GM18861 (cell line): ENCODE results near the gene HHEX.
"Not testable (repeated sequence)": the region's sequence is repeated elsewhere in the genome, so short reads cannot be mapped to it uniquely, and the experiment has no call there.

Source experiments
- ATAC-seq: cut with Tn5 transposase; IDR thresholded peaks from one replicate; pipeline ENCODE4 v1.9.1; 2021; ENCODE audit not compliant: unreplicated experiment

Gene HHEX

GRCh38 chr10:92689663-92690210 is at the start of gene HHEX:
HHEX (plus strand) TSS chr10:92689955; CDS start chr10:92689987, 32 bp downstream.
- ATAC-seq = peak; percentile 39

DNA sequence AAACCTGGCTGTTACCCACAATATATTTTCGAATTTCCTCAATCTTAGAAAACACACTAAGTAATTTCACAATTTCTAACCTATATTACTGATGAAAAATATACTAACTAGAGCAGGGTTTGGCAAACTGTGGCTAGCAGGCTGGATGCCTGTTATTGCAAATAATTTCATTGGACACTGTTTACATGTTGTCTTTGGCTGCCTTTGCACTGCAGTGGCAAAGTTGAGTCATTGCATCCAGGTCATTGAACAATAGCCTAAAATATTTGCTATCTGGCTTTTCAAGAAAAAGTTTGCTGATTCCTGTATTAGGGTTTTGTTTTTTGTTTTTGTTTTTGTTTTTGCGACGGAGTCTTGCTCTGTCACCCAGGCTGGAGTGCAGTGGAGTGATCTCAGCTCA is 49.6 kb upstream of the HHEX start:
- ATAC-seq = no peak

- no peak for ATAC-seq
Observed at GRCh38 chr10:92641492-92641891, 48.3 kb upstream of the HHEX start.

DNA sequence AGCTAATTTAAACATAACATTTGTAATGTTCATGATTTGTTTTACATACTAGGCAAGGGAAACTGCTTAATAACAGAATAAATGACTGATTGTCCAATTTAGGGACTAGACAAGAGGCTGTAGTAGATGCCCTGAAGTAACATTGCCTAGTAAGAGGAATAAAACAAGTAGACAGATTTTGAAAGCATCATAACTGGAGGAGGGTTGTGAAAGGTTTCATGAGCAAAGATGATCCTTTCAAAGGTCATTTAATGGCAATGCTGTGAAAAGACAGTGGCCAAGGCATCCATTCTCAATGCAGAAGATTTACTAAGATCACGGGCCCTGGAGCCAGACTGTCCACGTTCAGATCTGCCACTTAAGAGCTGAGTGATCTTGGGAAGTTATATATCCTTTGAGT is 44.8 kb upstream of the HHEX start:
- ATAC-seq = no peak

DNA sequence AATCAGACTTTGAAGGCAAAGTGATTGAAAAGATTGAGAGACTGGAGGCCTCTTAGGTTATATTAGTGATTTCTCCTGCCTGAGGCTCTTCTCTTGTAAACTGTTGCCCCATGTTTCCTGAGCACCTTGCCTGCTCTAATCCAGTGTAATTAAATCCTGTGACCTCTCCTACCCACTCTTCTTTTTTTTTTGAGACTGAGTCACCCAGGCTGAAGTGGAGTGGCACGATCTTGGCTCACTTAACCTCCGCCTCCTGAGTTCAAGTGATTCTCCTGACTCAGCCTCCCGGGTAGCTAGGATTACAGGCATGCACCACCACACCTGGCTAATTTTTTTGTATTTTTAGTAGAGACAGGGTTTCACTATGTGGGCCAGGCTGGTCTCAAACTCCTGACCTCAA is 38.9 kb upstream of the HHEX start:
- not testable (repeated sequence) for ATAC-seq

- ATAC-seq = no peak
Observed at GRCh38 chr10:92655426-92655825, 34.3 kb upstream of the HHEX start.

- no peak for ATAC-seq
Observed at GRCh38 chr10:92656266-92656961, 33.3 kb upstream of the HHEX start.

DNA sequence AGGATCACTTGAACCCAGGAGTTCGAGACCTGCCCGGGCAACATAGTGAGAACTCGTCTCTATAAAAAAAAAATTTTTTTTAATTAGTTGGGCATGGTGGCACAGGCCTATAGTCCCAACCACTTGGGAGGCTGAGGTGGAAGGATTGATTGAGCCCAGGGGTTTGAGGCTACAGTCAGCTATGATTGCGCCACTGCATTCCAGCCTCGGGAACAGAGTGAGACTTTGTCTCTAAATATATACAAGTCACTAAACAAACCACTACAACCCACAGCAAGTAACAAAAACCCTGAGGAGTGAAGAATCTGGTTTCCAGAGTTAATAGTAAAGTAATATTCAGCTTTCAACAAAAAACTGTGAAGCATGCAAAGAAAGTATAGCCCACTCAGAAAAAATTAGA is 32.7 kb upstream of the HHEX start:
- no peak for ATAC-seq

GRCh38 chr10:92662848-92663247 is 26.9 kb upstream of the HHEX start:
- ATAC-seq = no peak

DNA sequence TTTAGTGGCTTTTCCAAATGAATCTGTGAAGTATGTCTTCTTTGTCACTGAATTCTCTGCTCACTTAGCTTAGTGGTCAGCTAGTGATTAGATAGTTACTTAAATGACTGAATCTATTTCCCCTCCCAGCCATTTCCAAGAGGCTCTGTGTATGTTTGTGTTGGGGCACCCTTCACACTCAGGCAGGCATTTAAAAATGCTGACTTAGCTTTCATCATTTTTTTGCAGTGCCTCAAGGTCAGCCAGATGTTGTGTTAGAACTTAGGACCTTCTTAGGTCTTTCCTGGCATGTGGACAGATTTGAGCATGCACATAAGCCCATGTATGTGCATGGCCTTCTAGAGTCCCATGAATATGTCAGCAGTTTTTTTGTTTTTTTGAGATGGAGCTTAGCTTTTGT is 25.4 kb upstream of the HHEX start:
- no peak for ATAC-seq

- no peak for ATAC-seq
Observed at GRCh38 chr10:92667078-92667477, 22.7 kb upstream of the HHEX start.

GRCh38 chr10:92677708-92678107 is 12.0 kb upstream of the HHEX start:
- no peak for ATAC-seq

DNA sequence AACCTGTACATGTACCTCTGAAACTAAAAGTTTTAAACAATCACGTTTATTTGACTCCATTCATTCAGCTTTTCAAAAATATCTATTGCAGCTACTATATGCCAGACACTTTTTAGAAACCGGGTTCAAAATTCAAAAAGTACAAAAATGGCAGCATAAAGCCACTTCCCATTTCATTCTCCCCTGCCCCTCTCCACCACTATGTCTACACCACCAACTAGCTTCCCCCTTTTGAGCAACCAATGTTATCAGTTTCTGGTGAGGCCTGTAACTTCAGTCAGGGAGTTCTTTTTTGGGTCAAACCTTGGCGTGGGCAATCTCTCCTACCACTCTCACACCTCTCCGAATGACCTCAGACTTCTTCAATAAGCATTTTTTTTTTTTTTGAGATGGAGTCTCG is 11.5 kb upstream of the HHEX start:
- ATAC-seq = no peak

DNA sequence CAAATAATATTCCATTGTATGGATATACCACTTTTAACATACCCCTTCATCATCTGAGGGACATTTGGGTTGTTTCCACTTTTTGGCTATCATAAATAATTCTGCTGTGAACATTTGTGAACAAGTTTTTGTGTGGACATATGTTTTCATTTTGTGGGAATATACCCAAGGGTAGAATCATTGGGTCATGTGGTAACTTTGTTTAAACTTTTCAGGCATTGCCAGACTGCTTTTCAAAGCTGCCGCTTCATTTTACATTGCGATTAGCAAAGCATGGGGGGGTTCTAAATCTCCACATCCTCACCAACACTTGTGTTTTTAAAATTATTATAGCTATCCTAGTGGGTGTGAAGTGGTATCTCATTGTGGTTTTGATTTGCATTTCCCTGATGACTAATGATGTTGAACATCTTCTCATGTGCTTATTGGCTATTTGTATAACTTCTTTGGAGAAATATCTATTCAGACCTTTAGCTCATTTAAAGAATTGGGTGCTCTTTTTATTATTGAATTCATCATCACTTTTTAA is 8.4 kb upstream of the HHEX start:
- no peak for ATAC-seq

- ATAC-seq = no peak
Observed at GRCh38 chr10:92688573-92688926, 1.2 kb upstream of the HHEX start.

GRCh38 chr10:92688927-92689662 is 660 bp upstream of the HHEX start:
- peak; percentile 19 for ATAC-seq

- ATAC-seq = peak; percentile 24
Observed at GRCh38 chr10:92690211-92690914, 608 bp downstream of the HHEX start.

GRCh38 chr10:92690915-92691590 is 1.3 kb downstream of the HHEX start:
- ATAC-seq = no peak

DNA sequence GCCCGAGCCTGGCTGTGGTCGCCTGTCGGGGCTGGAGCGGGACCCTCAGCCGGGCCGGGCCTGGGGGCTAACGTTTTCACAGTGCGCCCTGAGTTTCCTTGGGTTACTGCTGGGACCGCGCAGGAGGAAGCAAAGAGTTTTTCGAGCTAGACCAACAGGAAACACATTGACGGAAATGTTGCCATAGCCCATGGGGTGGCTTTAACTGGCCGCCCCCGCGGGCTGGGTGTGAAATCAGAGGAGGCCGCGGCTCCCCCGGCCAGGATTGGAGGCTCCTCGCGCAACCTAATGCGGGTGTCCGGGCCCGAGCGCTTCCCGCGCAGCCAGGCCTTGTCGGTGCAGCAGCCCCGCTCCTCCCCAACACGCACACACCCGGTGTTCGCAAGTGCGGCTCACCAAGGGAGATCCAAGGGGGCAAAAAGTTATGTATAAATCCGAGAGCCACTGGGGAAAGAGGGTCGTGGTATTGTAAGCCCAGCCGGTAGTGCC is 1.9 kb downstream of the HHEX start:
- no peak for ATAC-seq

GRCh38 chr10:92692080-92692671 is 2.4 kb downstream of the HHEX start:
- ATAC-seq = no peak
